ENCODE results near the gene ROS1.

- TF ChIP-seq CTCF (IDR thresholded peaks at IDR 0.05) (no peak), POLR2A (IDR thresholded peaks at IDR 0.05) (no peak)
These were observed 95.8 kb downstream of the ROS1 start for GRCh38 chr6:117329926-117330325.
